GM18517 (cell line): ENCODE data around the gene SERPINB12.

Source experiments
- ATAC-seq: cut with Tn5 transposase; IDR thresholded peaks from one replicate; pipeline ENCODE4 v1.9.1; 2021; ENCODE audit warnings: mild to moderate bottlenecking, moderate library complexity; ENCODE audit not compliant: unreplicated experiment

SERPINB12 gene

DNA sequence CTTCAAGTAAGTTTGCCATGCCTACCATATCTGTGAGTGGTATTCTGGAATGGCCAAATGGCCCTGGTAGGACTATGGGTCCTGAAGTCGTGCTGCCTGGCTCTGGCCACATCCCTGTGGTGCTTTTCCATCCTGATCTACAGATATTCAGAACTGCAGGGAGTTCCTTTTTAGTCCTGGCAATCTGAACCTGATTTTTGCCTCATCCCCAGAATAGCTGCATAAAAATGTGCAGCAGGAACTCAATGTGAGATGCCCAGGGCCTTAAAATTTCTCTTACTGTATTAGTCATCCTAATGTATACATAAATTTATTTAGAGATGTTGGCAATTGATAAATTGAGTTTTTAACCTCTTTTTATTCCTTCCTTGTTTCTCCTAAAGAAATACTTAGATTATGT is 50.3 kb downstream of the SERPINB12 start:
- ATAC-seq = no peak

DNA sequence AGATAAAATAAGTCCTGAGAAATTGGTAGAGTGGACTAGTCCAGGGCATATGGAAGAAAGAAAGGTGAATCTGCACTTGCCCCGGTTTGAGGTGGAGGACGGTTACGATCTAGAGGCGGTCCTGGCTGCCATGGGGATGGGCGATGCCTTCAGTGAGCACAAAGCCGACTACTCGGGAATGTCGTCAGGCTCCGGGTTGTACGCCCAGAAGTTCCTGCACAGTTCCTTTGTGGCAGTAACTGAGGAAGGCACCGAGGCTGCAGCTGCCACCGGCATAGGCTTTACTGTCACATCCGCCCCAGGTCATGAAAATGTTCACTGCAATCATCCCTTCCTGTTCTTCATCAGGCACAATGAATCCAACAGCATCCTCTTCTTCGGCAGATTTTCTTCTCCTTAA is 54.8 kb downstream of the SERPINB12 start:
- no peak for ATAC-seq

DNA sequence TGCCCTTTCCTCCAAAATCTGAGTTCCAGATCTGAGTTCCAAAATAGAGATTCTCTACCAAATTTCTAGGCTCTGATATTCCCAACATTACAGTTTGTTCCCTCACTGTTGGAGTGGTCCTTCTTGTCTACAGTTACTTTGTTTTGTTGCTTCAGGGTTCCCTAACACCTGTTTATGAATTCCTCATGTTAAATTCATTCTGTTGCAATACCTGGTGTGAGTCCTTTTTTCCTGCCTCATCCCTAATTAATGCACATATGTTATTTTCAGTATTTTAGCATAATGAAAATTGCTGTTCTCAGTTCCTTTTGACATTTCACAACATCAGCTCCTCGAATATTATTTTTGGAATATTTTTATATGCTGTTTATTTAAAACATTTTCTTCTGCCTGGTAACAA is 61.2 kb downstream of the SERPINB12 start:
- ATAC-seq = no peak

DNA sequence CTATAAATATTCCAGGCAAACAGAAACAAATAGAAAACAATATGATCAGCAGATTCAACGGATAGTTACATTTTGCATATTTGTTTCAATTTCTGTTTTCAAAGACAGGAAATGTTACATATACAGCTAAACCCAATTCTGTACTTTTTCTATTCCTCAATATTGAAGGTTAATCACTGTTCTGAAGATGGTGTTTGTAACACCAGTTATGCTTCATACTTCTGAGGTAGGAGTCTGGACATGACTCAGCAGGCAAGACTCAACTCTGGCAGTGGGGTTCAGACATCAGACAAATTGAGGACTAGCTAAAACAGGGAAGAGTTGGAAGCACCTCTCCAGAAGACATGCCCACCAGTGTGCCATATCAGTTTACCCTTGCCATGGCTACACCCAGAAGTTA is 61.6 kb downstream of the SERPINB12 start:
- peak; percentile 92 for ATAC-seq

DNA sequence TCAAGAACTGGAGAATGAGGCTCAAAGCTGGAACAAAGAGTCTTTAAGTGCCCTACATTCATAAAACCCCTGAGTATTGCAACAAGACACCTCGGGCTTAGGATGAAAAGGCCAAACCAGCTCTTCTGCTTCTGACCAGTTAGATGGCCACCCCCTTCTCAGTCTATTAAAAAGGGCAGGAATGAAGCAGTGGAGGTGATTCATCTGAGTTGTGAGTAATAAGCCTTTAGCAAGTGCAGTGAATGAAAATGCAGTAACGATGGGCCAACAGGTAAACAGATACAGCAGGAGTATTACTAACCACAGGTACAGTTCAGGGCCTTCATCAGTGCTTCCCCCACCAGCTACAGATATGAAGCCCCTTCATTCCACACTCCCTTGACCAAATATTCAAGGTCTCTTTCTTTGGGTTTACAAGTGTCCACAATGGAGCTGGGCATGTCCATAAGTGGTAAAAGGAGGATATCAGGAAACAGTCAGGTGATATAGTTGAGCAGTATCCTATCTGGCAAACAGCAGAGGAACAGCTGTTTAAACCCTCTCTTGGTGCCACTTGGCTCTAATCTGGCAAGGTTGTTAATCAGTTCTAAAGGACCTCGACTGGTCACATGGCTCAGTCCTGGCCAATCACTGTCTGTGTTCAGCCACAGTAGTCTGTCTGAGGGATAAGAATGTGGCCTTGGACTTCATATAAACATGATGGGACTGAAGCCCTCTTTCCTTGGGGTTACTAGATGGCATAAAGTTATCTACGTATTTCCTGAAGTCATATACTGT is 62.8 kb downstream of the SERPINB12 start:
- ATAC-seq = no peak

DNA sequence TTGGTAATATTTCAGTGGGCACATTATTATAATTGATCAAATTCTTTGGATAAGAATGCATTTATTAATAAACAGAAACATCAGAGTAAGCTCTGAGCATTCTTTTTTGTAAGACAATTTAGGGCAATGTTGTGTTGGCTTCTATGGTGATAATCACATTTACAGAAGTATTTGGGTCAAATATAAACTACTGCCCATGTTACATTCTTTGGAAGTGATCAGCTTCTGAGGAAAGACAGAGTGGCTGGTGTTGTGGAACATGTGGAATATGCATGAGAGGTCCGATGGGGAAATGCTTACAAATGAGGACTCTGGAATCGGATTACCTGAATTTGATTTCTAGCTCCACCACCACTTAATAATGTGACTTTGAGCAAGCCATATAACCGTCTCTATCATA is 64.4 kb downstream of the SERPINB12 start:
- ATAC-seq = no peak

DNA sequence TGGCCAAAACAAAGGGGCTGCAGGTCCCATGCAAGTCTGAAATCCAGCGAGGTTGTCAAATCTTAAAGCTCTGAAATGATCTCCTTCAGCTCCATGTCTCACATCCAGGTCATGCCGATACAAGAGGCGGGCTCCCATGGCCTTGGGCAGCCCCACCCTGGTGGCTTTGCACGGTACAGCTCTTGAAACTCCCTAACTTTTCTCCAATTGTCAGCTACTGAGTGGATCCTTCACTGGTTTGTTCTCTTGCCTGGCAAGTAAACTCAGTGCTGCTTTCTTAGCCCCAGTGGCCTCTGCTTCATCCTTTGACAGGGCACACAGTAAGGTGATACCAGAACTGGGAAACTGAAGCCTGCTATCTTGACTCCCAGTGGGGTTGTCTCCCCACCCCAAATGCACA is 71.3 kb downstream of the SERPINB12 start:
- no peak for ATAC-seq

DNA sequence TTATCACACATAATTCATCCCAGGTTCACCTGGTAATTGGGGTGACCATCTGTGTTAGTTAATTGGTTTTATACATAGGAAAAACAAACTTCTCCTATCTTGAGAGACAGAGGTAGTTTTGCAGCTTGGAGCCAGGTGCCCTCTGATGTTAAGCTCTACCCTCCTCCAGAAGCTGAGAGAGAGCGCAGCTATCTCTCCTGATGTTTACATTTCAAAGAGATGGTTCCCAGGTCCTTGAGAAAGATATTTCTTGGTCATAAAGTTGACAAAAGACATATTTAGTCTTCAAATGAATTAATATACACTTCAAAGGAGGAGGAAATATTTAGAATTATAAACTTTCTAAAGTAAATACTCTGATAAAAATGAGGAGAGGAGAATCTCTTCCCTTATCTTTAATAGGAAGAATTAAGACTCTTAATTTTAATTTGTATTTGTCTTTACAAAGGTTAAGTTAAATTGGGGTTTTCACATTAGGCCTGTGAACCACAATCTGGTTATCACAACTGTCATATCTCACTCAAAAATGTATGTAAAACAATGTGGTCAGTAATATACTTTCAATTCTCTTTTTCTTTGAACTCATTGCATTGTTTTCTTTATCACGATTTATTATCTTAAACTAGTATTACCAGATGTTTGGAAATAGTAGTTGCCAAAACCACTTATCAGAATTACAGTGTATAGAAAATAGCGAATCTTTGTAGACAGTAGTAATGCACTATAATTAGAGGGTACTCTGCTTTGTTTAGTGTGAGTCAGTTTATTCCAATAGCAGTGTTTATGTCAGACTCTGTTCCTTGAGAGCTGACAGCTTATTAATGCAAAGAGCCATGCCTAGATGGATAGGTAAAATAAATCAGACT is 75.1 kb downstream of the SERPINB12 start:
- ATAC-seq = peak; percentile 79

DNA sequence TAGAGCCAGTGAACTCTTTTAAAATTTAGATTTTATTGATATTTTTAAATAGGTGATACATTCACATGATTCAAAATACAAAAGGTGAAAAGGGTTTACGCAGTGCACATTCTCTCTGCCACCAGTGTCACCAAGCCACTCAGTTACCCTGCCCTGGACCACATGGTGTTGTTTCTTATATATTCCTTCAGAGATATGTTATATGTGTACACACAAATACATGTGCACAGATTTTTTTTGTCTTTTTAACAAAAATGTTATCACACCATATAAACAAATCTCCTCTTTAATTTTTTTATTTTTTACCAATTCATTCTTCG is 75.7 kb downstream of the SERPINB12 start:
- no peak for ATAC-seq
